Measurements from ENCODE around the gene GLIS1.

GRCh38 chr1:53638360-53639035, 100.5 kb downstream of the GLIS1 start:
- no peak for TF ChIP-seq FOXA1 (IDR thresholded peaks at IDR 0.05)
- no peak for TF ChIP-seq FOXK2 (IDR thresholded peaks at IDR 0.05)
- TF ChIP-seq TARDBP (IDR thresholded peaks at IDR 0.05): no peak
- no peak for TF ChIP-seq FOXM1 (IDR thresholded peaks at IDR 0.05; ENCODE audit: borderline replicate concordance)
- no peak for TF ChIP-seq SP1 (IDR thresholded peaks at IDR 0.05)
- TF ChIP-seq BHLHE40 (IDR thresholded peaks at IDR 0.05; ENCODE audit: borderline replicate concordance): no peak
- TF ChIP-seq ARNT (IDR thresholded peaks at IDR 0.05): no peak
- no peak for TF ChIP-seq NFRKB (IDR thresholded peaks at IDR 0.05)
- TF ChIP-seq SUZ12 (IDR thresholded peaks at IDR 0.05): no peak
- TF ChIP-seq ELF4 (IDR thresholded peaks at IDR 0.05): no peak
- TF ChIP-seq ZNF384 (IDR thresholded peaks at IDR 0.05): no peak
- TF ChIP-seq PKNOX1 (IDR thresholded peaks at IDR 0.05): no peak
- no peak for TF ChIP-seq HDGF (IDR thresholded peaks at IDR 0.05; ENCODE audit: borderline replicate concordance)
